ENCODE data around the gene INPP4A.

- TF ChIP-seq, protein P1, sequence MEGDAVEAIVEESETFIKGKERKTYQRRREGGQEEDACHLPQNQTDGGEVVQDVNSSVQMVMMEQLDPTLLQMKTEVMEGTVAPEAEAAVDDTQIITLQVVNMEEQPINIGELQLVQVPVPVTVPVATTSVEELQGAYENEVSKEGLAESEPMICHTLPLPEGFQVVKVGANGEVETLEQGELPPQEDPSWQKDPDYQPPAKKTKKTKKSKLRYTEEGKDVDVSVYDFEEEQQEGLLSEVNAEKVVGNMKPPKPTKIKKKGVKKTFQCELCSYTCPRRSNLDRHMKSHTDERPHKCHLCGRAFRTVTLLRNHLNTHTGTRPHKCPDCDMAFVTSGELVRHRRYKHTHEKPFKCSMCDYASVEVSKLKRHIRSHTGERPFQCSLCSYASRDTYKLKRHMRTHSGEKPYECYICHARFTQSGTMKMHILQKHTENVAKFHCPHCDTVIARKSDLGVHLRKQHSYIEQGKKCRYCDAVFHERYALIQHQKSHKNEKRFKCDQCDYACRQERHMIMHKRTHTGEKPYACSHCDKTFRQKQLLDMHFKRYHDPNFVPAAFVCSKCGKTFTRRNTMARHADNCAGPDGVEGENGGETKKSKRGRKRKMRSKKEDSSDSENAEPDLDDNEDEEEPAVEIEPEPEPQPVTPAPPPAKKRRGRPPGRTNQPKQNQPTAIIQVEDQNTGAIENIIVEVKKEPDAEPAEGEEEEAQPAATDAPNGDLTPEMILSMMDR (IDR thresholded peaks at IDR 0.05), result no peak
- TF ChIP-seq REST (IDR thresholded peaks at IDR 0.05; ENCODE audit: low read depth, low read length), result no peak
- no peak for TF ChIP-seq USF1 (IDR thresholded peaks at IDR 0.05; ENCODE audit: borderline replicate concordance, low read depth)
- no peak for TF ChIP-seq MXI1 (IDR thresholded peaks at IDR 0.05; ENCODE audit: low read depth, low read length)
- TF ChIP-seq SMC3 (IDR thresholded peaks at IDR 0.05; ENCODE audit: low read depth, low read length), result no peak
- TF ChIP-seq SIN3A (IDR thresholded peaks at IDR 0.05; ENCODE audit: borderline replicate concordance, low read depth, low read length), result no peak
- TF ChIP-seq USF2 (IDR thresholded peaks at IDR 0.05; ENCODE audit: borderline replicate concordance, low read depth, low read length), result no peak
- TF ChIP-seq TCF12 (IDR thresholded peaks at IDR 0.05), result no peak
- TF ChIP-seq RAD21 (IDR thresholded peaks at IDR 0.05; ENCODE audit: low read length), result no peak
- no peak for TF ChIP-seq ZBTB33 (IDR thresholded peaks at IDR 0.05; ENCODE audit: borderline replicate concordance, low read depth)
Measured at GRCh38 chr2:98470851-98471255, 26.2 kb downstream of the INPP4A start.

Measured in SK-N-SH (cell line).